Activated T-helper 1 cell treated with Interleukin-2 at 50 U/mL for 16 hours (primary cell): ENCODE data around the gene FERMT3.

Experiments used
- DNase-seq: peaks from one replicate; pipeline ENCODE4 v3.0.0-alpha.2; 2020; ENCODE audit warnings: low read depth

FERMT3 gene

DNA sequence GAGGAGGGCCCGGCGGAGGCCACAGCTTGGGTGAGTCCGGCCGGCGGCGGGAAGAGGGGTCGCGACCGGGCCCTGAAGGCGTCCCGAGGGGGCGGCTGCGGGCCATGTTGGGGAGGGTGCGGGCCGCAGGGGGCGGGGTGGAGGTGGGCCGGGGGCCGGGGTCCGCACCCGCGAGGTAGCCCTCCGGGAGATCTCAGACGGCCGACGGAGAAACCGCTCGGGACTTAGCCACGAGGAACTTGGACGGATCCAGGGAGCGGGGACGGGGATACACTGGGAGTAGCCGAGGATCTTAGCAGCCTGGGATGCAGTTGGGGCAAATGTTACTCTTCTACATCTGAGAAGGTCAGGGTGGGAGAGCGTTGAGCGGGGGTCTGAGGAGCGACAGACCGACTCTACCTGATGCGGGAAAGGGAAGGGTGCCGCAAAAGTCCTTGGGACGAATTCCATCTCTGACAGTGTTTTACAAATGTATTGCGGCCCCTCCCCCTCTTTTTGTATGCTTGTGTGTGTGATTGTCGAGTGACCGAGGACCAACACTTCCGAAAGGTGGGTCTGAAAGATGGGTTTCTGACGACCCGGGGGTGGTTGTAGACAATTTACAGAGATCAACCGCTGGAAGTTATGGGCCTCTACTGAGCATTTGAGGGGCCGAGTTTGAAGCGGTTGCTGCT, 19.9 kb upstream of the FERMT3 start:
- no peak for DNase-seq

DNA sequence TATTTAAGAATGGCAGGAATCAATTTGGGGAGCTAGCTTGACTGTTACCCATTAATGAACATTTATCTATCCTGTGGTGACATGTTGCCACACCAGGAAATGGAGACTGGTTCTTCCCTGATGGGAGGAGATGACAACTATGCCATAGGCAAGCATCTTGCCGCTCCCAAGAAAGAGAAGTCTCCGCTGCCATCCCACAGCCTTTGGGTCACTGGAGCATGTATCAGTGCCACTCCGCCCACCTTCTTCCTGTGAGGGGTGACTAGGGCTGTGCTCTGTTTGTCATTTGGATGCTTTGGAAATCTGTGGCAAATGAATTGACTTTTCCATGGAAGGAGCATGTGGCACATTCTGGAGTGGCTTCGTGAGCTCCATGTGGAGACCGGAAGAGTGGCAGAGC, 14.1 kb upstream of the FERMT3 start:
- DNase-seq, result no peak

GRCh38 chr11:64196626-64197025, 9.9 kb upstream of the FERMT3 start:
- no peak for DNase-seq

DNA sequence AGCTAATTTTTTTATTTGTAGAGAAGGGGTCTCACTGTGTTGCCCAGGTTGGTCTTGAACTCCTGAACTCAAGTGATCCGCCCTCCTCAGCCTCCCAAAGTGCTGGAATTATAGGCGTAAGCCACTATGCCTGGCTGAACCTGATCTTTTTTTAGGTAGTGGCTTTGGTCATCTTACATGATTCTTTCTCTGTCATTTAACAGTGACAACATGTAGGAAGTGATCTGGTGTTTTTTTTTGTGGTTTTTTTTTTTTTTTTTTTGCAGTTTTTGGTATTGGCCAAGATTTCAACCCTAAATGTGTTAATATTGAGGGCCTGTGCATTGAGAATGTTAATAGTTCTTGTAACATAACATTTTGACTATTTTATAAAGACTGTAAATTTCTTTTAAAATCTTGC, 8.0 kb upstream of the FERMT3 start:
- no peak for DNase-seq

DNA sequence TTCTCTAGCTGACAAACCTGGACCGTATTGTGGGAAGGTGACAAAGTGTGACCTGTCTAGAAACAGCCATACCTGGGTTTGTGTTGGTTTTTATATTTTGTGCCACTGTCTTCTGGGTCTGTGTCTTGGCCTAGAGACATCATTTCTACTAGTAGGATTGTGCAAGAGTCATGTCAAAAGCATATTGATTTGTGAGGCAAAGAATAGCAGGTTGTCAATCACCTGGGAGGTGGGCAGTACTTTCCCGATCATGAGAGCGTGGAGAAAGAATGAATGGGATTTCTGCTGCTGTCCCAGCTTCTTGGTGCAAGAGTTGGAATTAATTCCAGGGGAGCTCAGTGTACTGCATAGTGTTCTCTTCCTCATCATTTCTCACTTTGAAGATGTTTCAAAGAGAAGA, 5.0 kb upstream of the FERMT3 start:
- DNase-seq, result no peak

DNA sequence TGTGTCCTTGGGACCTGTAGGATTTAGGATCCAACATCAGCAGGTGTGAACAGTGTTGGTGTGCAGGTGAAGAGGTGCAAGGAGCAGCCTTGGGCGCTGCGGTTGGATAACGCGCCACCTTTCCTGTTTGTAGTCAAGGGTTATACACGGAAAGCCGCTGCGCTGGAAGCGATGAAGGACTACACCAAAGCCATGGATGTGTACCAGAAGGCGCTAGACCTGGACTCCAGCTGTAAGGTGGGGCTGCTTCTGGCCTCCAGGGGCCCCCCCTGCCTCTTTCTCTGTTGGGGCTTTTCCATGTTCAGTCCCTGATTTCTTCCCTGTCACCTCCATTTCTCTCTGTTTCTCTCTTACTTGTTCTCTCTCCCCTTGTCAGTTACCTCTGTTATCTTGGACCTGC, 3.5 kb upstream of the FERMT3 start:
- DNase-seq, result no peak

GRCh38 chr11:64203421-64204079, 3.0 kb upstream of the FERMT3 start:
- DNase-seq, result no peak

- no peak for DNase-seq
Measured at GRCh38 chr11:64204080-64204440, 2.5 kb upstream of the FERMT3 start.

- DNase-seq, result peak; percentile 71
Measured at GRCh38 chr11:64204464-64204989, 2.0 kb upstream of the FERMT3 start.

- DNase-seq, result peak; percentile 63
Measured at GRCh38 chr11:64207256-64208085, 950 bp downstream of the FERMT3 start.

GRCh38 chr11:64208086-64208795, 1.7 kb downstream of the FERMT3 start:
- DNase-seq, result no peak

DNA sequence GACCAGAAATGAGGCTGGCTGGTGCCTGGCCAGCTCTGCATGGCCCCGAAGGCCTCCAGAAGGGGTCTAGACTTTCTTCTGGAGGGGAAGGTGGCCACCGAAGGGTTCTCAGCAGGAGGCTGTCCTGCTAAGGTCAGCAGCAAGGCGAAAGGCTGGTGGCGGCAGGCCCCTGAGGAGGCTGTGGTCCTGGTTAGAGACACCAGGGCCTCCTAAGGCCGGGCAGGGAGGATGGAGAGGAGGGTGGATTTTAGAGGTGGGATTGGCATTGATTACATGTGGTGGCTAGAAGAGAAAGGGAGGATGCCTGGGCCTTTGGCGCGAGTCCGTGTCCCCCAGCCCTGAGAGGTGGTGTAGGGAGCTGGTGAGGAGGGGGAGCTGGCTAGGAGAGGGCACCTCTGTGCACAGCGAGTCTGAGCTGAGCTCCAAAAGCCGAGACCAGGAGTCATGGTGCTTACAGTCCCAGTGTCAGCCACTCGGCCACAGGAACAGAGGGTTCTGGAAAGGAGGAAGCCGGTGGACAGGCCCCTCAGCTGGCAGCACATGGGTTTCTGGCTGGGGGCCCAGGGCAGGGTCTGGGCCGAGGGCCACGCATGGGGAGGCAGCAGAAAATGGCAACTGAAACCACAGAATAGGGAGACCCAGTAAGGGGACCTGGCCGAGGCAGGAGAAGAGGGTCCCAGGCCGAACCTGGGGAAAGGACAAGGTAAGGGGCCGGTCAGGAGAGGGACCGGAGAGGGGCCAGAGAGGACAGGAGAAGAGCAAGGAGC, 2.5 kb downstream of the FERMT3 start:
- DNase-seq, result no peak

DNA sequence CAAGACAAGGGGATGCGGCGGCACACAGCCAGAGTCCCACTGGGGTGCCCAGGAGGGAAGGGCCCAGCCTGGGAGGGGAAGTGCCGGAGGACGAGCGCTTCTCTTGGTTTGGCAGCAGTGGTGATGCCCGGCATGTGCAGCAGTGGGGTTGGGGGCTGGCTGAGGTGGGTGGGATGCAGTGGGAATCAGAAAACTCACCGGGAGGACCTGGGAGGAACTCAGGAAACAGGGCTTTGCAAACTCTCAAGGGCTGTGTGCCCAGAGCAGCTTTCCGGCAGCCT, 3.0 kb downstream of the FERMT3 start:
- DNase-seq, result no peak

DNA sequence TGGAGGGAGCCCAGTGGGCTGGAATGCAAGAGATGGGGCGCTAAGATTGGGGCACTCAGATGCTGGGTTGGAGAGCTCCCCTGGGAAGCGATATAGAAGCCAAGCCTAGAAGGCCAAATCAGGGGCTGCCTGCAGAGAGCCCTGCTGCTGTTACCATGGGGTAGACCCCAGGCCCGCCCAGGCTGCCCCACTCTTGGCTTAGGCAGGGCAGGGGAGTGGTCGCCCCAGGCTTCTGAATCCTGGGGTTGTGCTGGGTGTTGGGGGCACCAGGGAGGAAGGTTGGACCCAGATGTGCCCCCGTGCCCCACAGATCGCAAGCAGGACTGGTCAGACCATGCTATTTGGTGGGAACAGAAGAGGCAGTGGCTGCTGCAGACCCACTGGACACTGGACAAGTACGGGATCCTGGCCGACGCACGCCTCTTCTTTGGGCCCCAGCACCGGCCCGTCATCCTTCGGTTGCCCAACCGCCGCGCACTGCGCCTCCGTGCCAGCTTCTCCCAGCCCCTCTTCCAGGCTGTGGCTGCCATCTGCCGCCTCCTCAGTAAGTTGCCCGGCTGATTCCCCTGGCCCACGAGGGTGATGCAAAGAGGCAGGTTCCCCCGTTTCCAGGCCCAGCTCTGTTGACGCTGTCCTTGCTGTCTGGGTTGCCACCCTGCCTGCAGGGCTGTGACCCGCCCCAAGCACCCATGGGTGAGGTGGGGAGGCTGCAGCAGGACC, 3.9 kb downstream of the FERMT3 start:
- DNase-seq, result no peak

- DNase-seq, result no peak
Measured at GRCh38 chr11:64211181-64211872, 4.8 kb downstream of the FERMT3 start.

DNA sequence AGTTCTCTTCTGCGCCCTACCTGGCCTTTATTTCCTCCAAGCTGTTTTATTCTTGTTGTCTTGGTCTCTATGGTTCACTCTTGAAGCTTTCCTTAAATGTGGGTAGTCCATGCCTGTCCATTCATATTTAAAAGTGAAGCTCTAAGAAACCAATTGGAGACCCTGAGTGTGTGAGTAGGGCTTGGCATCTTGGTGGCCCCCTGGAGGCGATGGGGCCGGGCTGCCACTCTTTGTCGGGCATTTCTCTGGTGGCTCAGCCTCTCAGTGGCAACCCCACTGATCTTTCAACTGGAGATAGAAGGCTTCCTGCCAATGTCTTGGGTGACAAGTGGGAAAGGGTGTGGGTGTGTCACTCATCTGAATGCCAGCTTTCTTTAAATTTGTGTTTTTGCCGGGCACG, 10.4 kb downstream of the FERMT3 start:
- no peak for DNase-seq

- no peak for DNase-seq
Measured at GRCh38 chr11:64218628-64219353, 12.3 kb downstream of the FERMT3 start.

DNA sequence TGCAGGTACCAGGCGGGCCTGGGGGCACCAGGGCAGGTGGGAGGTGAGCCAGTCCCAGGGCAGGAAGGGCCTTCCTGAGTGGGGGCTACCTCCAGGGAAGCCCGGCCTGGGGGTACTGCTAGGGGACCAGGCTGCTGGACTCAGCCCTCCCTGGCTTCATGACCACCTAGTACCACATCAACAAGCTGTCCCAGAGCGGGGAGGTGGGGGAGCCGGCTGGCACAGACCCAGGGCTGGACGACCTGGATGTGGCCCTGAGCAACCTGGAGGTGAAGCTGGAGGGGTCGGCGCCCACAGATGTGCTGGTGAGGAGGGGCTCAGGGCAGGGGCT, 12.8 kb downstream of the FERMT3 start:
- DNase-seq, result no peak

DNA sequence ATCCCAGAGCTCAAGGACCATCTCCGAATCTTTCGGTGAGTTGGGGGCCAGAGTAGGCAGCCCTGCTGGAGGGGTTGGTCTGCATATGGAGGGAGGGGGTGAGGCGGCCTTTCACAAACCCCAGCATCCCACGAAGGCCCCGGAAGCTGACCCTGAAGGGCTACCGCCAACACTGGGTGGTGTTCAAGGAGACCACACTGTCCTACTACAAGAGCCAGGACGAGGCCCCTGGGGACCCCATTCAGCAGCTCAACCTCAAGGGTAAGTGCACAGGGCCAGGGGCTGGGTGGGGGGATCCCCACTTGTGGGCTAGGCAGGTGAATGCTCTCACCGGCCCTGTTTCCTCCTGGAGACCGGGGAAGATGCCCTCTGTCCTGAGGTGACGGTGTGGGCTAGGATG, 13.2 kb downstream of the FERMT3 start:
- no peak for DNase-seq

- no peak for DNase-seq
Measured at GRCh38 chr11:64220271-64220670, 13.8 kb downstream of the FERMT3 start.
